MM.1S (cell line): ENCODE measurements around the gene POLR2M.

ENCODE experiments used
- DNase-seq: peaks from one replicate; pipeline ENCODE4 v3.0.0-alpha.2; 2015
- H2AFZ ChIP-seq: fragments of 300-600 bp; sonication (generic); 2 replicates; pipeline ENCODE4 v1.6.0; 2016; ENCODE audit warnings: antibody characterized with exemption, low read length
- H3F3A ChIP-seq: fragments of 300-600 bp; sonication (generic); 2 replicates; pipeline ENCODE4 v1.6.1; 2016; ENCODE audit warnings: mild to moderate bottlenecking, antibody characterized with exemption, low read length, moderate library complexity, mixed read lengths; ENCODE audit not compliant: insufficient read depth
- H3K27ac ChIP-seq: fragments of 300-600 bp; sonication (generic); 2 replicates; pipeline ENCODE4 v1.5.1; 2016; ENCODE audit warnings: mild to moderate bottlenecking, low read length
- H3K27me3 ChIP-seq: fragments of 300-600 bp; sonication (generic); replicated peaks from 2 replicates; pipeline ENCODE4 v1.6.0; 2016; ENCODE audit warnings: low read length; ENCODE audit not compliant: insufficient read depth
- H3K36me3 ChIP-seq: fragments of 300-600 bp; sonication (generic); replicated peaks from 2 replicates; pipeline ENCODE4 v1.6.1; 2016; ENCODE audit warnings: mild to moderate bottlenecking, low read length, mixed read lengths; ENCODE audit not compliant: insufficient read depth
- H3K4me1 ChIP-seq: fragments of 300-600 bp; sonication (generic); 2 replicates; pipeline ENCODE4 v1.6.1; 2016; ENCODE audit warnings: low read length, mixed read lengths
- H3K4me2 ChIP-seq: fragments of 300-600 bp; sonication (generic); 2 replicates; pipeline ENCODE4 v1.6.0; 2016; ENCODE audit warnings: low read depth, low read length
- H3K4me3 ChIP-seq: fragments of 300-600 bp; sonication (generic); 2 replicates; pipeline ENCODE4 v1.5.1; 2016; ENCODE audit warnings: low read length, mixed read lengths
- H3K79me2 ChIP-seq: fragments of 300-600 bp; sonication (generic); 2 replicates; pipeline ENCODE4 v1.6.1; 2016; ENCODE audit warnings: mixed run types, low read length, mixed read lengths
- H3K9ac ChIP-seq: fragments of 300-600 bp; sonication (generic); 2 replicates; pipeline ENCODE4 v1.6.1; 2016; ENCODE audit warnings: low read length, mixed read lengths
- H3K9me2 ChIP-seq: fragments of 300-600 bp; sonication (generic); replicated peaks from 2 replicates; pipeline ENCODE4 v1.6.1; 2016; ENCODE audit warnings: mild to moderate bottlenecking, low read length, mixed read lengths; ENCODE audit not compliant: insufficient read depth
- H3K9me3 ChIP-seq: fragments of 300-600 bp; sonication (generic); replicated peaks from 2 replicates; pipeline ENCODE4 v1.6.1; 2016; ENCODE audit warnings: mild to moderate bottlenecking, low read length, mixed read lengths; ENCODE audit not compliant: insufficient read depth
- H4K20me1 ChIP-seq: fragments of 300-600 bp; sonication (generic); 2 replicates; pipeline ENCODE4 v1.6.1; 2016; ENCODE audit warnings: mild to moderate bottlenecking, low read length, moderate library complexity, mixed read lengths; ENCODE audit not compliant: insufficient read depth
- CTCF ChIP-seq: fragments of 300-600 bp; sonication (generic); IDR thresholded peaks from 2 replicates; pipeline ENCODE4 v1.5.1; 2016; ENCODE audit warnings: antibody characterized with exemption, low read length, mixed read lengths
- EZH2 ChIP-seq: fragments of 300-600 bp; sonication (generic); optimal IDR thresholded peaks from 2 replicates; pipeline ENCODE3; 2017; ENCODE audit warnings: low read depth, mild to moderate bottlenecking, antibody characterized with exemption, low read length, mixed read lengths
- EZH2phosphoT487 ChIP-seq: fragments of 300-600 bp; sonication (generic); IDR thresholded peaks from 2 replicates; pipeline ENCODE4 v1.6.1; 2018; ENCODE audit warnings: antibody characterized with exemption, low read length

Gene POLR2M

GRCh38 chr15:57696146-57696545 is 10.4 kb upstream of the POLR2M start:
- Histone ChIP-seq H4K20me1 (no peaks in the 10 kb centered on the region), H3K79me2 (no peaks in the 10 kb centered on the region), H3F3A (no peaks in the 10 kb centered on the region), H3K9me3 (no peaks in the 10 kb centered on the region), H3K27me3 (no peaks in the 10 kb centered on the region), H3K9me2 (no peaks in the 10 kb centered on the region), H2AFZ (no peak overlapping the region), H3K9ac (no peak overlapping the region), H3K27ac (no peak overlapping the region), H3K36me3 (no peaks in the 10 kb centered on the region), H3K4me1 (no peaks in the 10 kb centered on the region), H3K4me3 (no peak overlapping the region), H3K4me2 (no peak overlapping the region)
- DNase-seq: no peak
- no peak for TF ChIP-seq CTCF
- no peak for TF ChIP-seq EZH2
- no peak for TF ChIP-seq EZH2phosphoT487

DNA sequence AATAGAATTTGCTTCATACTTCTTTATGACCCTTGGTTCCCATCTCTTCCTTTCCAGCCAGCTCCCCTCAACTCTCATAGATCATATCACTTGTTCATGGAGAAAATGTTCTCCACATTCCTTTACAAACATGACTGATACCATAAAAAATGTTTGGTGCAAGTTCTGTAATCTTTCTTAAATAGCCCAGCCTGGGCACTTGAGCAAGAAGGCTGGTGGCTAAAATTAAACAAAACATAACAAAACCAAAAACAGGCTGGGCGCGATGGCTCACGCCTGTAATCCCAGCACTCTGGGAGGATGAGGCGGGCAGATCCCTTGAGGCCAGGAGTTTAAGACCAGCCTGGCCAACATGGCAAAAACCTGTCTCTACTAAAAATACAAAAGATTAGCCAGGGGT is 8.9 kb upstream of the POLR2M start:
- H4K20me1 ChIP-seq: no peaks in the 10 kb centered on the region
- no peaks in the 10 kb centered on the region for H3K27me3 ChIP-seq
- no peaks in the 10 kb centered on the region for H3K9me2 ChIP-seq
- H3K79me2 ChIP-seq: no peaks in the 10 kb centered on the region
- no peak for DNase-seq
- H2AFZ ChIP-seq: no peak overlapping the region
- no peaks in the 10 kb centered on the region for H3K4me1 ChIP-seq
- no peaks in the 10 kb centered on the region for H3K36me3 ChIP-seq
- H3K4me2 ChIP-seq: no peak overlapping the region
- TF ChIP-seq CTCF: no peak
- TF ChIP-seq EZH2phosphoT487: no peak
- TF ChIP-seq EZH2: no peak
- H3F3A ChIP-seq: no peaks in the 10 kb centered on the region
- no peak overlapping the region for H3K27ac ChIP-seq
- no peaks in the 10 kb centered on the region for H3K9me3 ChIP-seq
- H3K4me3 ChIP-seq: no peak overlapping the region
- H3K9ac ChIP-seq: no peak overlapping the region

- H3K79me2 ChIP-seq: no peaks in the 10 kb centered on the region
- TF ChIP-seq CTCF (no peak), EZH2 (no peak), EZH2phosphoT487 (no peak)
- H3K27me3 ChIP-seq: no peaks in the 10 kb centered on the region
- no peak overlapping the region for H2AFZ ChIP-seq
- H3K9me3 ChIP-seq: no peaks in the 10 kb centered on the region
- no peak overlapping the region for H3K4me2 ChIP-seq
- no peaks in the 10 kb centered on the region; the same call in 1 of the 2 replicates for H3F3A ChIP-seq
- no peaks in the 10 kb centered on the region for H4K20me1 ChIP-seq
- DNase-seq: no peak
- no peak overlapping the region for H3K9ac ChIP-seq
- peaks cover 4% of the 10 kb centered on the region for H3K4me1 ChIP-seq
- H3K4me3 ChIP-seq: no peak overlapping the region
- H3K9me2 ChIP-seq: no peaks in the 10 kb centered on the region
- no peaks in the 10 kb centered on the region for H3K36me3 ChIP-seq
- H3K27ac ChIP-seq: no peak overlapping the region
Observed at GRCh38 chr15:57698243-57698642, 8.3 kb upstream of the POLR2M start.
